GM18873 (cell line): ENCODE measurements around the gene CSRNP2.

Experiments
- ATAC-seq: cut with Tn5 transposase; IDR thresholded peaks from one replicate; pipeline ENCODE4 v1.9.1; 2021; ENCODE audit warnings: mild to moderate bottlenecking, moderate library complexity, moderate number of reproducible peaks; ENCODE audit not compliant: unreplicated experiment, low FRiP score

The CSRNP2 gene, protein sequence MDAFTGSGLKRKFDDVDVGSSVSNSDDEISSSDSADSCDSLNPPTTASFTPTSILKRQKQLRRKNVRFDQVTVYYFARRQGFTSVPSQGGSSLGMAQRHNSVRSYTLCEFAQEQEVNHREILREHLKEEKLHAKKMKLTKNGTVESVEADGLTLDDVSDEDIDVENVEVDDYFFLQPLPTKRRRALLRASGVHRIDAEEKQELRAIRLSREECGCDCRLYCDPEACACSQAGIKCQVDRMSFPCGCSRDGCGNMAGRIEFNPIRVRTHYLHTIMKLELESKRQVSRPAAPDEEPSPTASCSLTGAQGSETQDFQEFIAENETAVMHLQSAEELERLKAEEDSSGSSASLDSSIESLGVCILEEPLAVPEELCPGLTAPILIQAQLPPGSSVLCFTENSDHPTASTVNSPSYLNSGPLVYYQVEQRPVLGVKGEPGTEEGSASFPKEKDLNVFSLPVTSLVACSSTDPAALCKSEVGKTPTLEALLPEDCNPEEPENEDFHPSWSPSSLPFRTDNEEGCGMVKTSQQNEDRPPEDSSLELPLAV

DNA sequence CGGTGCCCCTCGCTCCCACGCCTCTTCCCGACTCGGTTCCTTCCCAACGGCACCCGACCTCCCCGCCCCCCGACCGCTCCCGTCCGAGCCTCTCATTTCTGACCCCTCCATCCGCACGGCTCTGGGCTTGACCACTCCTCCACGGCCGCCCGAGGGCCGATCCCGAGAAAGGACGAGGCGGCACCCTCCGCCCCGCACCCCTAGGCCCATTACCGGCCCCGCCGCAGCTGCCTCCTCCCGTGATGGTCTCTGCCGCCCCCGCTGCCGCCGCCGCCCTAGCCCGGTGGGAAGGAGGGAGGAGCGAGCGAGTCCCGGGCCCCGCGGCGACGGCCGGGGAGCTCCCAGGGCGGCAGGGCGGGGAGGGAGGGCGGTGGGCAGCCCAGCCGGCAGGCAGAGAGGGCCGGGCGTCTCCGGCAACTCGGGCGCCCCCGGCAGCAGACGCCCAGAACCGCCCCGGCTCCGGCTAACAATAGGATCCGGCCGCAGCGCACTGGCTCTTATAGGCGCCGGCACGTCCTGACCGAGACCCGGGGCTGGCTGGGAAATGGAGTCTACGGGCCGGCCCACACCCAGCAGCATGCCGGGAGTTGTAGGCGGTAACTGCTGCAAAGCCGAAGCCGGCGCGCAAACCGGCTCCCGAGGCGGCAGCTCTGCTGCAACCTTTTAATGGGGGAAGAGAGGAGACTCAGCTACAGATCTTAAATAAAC lies at the start of gene CSRNP2:
CSRNP2 (minus strand) TSS at position 471 of the 708 bp plus-strand sequence. CDS start 7,035 bp downstream, outside the sequence.
- ATAC-seq = peak; percentile 91

DNA sequence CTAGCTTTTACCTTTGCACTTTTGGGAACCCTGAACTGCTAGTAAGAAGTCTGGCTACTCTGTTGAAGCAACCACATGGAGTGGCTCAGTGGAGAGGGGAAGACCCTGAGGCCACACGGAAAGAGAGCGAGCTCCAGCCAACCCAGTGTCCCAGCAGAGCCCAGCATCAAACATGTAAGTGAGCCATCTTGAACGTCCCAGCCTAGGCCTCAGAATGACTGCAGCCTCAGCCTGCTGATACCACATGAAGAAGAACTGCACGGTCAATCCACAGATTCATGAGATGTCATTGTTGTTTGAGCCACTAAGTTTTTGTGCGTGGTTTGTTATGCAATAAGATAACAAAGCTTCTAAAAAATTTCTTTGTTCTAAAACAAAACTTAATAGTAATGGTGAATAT lies 49.3 kb upstream of the CSRNP2 start:
- no peak for ATAC-seq

DNA sequence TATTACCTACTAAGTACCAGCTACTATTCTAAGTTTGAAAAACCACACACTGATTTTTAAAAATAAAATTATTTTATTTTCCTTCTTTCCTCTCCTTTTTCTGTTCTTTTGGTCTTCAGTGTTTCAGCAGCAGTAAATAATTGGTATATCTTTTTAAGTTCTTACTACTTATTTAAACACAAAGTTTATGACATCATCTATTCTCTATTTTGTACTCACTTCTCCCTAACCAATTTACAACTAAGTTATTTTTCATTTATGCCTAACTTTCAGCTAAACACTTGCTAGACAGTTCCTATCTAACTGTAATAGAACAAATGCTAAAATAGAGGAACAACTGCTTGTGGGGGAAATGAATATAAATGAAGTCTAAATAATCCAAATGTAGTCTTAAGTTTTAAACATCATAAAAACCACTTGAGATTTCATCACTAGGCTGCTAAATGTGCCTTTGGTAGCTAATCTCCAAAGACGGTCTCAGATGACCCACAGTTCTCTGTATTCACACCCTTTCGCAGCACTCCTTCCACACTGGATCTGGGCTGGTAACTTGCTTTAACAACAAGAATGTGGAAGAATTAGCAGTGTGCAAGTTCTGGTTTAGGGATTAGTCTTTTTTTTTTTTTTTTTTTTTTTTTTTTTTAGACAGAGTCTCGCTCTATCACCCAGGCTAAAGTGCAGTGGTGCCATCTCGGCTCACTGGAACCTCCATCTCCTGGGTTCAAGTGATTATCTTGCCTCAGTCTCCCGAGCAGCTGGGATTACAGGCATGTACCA lies 48.5 kb upstream of the CSRNP2 start:
- ATAC-seq = no peak

DNA sequence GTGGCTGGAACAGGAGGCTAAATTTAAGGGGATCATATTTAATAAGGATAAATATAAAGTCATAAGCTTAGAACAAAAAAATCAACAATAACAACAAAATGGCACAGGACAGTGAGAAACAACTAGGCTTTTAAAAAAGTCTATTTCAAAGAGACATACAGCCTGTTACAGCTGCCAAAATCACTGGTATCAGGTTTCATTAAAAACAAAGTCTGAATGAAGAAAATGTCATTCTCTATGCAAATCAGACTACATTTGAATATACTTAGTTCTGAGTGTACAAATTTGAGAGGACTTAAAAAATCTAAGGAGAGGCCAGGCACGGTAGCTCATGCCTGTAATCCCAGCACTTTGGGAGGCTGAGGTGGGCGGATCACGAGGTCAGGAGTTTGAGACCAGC lies 45.5 kb upstream of the CSRNP2 start:
- ATAC-seq = no peak

DNA sequence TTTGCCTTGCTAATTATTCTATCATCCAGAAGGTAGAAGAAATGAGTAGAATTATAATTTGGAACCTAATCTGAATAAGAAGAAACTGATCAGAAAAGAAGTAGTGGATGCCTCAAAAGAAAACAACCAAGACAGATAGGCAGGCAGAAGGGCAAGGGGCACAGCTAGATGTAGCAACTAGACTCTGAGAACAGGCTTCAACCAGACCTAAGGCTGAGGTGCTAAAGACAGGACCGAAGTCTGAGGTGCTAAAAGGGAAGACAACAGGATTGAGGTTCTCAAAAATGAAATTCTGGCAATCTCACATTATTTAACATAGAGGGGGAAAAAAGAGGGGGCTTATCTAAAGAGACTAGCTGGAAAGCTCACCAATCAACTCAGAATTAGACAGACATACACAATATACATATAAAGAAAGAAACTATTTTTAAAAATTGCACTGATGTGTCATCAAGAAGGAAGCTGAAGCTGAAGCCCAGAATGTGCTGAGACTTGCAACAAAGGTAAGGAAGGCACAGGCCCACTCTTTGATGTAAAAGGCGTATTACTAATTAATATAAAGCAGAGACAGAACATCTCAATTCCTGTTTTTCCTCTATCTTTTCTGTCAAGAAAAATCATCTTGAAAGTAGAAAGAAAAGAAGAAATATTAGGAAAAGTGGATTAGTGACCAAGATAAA lies 43.8 kb upstream of the CSRNP2 start:
- ATAC-seq = no peak

DNA sequence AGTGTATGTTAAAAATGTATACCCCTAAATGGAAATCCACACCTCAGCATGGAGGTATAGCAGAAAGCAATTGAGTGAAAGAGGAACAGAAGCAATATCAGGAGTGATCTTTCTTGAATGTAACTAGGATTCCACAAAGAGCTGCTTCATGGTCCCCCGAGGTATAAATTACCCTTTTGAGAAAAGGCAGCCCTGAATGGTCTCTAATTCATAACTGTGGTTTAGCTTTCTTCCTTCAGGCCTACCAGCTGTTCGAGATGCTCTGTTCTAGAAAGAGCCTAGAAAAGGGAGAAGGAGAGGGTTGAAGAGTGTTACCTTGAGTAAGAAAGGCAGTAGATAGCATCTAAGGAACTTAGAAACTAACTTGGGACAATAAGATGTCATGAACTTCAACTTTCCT lies 42.9 kb upstream of the CSRNP2 start:
- ATAC-seq = no peak

DNA sequence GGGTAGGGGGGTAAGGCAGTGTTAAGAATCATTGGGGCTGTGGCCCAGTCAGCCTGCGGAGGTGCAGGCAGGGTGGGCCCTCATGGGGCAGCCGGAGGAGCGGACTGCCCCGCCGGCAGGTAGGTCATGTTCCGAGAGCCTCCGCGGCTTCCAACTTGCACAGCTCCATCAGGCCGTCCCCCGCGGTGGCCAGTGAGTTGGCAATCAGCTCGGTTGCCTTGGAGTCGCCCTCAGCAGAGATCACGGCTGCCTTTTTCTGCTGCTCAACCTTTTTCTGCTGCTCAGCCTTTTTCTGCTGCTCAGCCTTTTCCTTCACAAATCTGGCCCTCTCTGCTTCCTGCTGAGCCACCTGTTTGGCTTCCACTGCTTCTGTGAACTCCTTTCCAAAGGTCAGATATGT lies 41.1 kb upstream of the CSRNP2 start:
- ATAC-seq = no peak

DNA sequence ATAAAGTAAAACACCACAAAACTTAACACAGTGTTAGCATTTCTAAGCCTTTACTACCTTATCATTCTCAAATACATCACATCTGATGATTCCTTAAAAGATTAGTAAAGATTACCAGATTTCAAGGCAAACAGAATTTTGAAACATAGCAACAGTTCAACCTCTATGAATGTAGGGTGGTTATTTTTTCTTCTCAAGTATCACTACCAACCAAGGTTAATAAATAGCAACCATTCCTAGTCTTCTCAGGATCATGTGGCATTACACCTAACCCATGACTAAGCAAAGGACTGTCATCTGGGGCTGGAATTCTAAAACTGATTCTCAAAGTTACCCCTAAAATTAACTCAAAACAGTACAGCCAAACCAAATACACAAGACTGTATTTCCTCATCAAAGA lies 39.4 kb upstream of the CSRNP2 start:
- no peak for ATAC-seq

DNA sequence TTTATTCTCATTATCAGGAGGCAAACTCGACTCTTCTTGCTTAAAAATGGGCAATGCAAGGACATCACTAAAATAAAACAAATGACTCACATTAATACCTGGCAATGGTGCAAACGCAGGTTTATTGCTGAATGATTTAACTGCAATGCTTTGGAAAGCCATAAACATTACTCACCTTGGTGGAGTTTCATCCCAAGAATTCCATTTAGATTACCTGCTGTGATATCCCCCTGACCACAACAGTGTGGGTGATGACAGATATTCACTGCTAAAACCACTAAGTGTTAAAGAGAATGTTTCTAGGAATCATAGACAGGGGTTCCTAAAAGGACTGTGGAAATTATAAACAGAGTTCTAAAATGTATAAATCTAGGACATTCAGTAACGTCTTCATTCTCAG lies 35.3 kb upstream of the CSRNP2 start:
- ATAC-seq = no peak

DNA sequence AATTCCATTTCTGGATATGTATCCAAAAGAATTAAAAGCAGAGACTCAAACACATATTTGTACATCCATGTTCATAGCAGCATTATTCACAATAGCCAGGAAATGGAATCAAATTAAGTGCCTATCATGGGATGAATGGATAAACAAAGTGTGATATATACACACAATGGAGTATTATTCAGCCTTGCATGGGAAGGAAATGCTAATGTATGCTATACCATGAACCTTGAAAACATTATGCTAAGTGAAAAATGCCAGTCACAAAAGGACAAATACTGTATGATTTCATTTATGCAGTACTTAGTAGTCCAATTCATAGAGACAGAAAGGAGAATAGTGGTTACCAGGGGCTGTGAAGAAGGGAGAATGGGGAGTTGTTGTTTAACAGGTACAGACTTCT lies 32.1 kb upstream of the CSRNP2 start:
- ATAC-seq = no peak

DNA sequence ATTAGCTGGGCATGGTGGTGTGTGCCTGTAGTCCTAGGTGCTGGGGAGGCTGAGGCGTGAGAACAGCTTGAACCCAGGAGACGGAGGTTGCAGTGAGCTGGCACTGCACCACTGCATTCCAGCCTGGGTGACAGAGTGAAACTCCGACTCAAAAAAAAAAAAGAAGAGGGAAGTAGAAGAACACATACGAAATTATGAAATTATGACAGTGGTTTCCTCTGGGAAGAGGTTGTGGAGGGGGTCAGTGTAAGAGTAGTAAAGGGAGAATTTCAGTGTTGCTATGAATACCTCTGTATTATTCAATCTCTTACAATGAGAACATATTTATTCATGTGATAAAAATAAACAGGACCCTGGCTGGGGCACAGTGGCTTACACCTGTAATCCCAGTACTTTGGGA lies 24.7 kb upstream of the CSRNP2 start:
- ATAC-seq = no peak

DNA sequence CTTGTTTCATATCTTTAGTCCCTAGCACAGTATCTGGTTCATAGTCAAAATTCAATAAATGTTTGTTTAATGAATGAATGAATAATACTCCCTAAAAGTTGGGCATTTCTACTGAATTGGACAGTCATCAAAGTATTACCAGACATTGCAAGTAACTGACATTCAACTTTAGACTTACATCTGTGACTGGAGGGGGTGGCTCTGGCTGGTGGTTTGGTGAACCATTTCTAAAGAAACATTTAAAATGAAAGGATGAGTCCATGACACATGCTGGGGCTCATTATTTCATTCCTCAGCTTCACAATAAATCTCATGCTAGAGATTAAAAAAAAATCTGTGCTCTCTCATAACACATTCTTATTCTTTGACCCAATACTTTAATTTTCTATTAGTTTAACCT lies 20.6 kb upstream of the CSRNP2 start:
- ATAC-seq = no peak

DNA sequence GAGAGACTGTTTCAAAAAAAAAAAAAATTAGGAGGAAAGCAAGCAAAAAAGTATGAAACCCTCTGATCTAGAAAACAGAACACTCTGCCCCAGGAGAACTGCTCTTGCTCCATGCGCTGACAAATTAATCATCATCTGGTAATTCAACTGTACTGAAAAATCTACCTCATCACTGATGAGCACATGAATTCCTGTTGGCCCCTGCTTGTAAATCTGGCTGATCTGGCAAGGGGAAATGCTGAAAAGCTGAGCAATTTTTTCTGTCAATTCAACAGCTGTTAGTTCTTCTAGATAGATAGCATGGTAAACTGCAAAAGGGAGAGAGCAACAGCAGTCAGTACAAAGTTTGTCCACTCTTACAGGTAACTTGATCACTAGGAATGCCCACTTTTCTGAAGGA lies 15.2 kb upstream of the CSRNP2 start:
- ATAC-seq = no peak

DNA sequence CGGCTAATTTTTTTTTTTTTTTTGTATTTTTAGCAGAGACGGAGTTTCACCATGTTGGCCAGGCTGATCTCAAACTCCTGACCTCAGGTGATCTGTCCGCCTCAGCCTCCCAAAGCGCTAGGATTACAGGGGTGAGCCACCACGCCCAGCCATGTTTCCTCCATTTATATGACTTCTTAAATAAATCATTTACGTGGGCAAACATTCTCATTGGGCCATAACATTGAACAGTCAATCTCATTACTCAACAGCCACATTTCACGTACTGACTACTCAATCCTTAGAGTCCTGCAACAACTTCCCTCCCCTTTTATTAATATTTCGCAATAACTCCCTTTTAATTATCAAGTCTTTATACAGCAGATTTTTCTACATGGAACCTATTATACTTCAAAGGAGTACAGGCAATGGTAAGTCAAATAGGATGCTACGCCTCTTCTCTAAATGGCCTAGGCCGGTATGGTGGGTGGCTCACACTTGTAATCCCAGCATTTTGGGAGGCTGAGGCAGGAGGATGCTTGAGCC lies 7.4 kb upstream of the CSRNP2 start:
- ATAC-seq = no peak

DNA sequence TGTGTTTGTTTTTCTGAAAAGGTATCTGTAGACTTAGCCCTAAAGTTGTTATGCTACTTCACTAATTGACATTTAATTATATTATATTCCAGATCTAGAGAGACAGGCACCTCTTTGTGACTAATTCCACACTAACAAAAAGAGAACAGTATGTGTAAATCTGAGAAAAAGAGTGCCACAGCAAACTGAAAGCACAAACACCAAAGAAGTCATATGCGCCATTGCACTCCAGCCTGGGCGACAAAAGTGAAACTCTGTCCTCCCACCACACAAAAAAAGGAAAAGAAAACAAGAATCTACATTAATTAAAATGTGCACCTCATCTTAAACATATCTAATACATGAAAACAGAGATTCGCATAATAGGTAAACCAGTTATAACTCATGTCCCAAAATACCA lies 4.4 kb upstream of the CSRNP2 start:
- ATAC-seq = no peak

DNA sequence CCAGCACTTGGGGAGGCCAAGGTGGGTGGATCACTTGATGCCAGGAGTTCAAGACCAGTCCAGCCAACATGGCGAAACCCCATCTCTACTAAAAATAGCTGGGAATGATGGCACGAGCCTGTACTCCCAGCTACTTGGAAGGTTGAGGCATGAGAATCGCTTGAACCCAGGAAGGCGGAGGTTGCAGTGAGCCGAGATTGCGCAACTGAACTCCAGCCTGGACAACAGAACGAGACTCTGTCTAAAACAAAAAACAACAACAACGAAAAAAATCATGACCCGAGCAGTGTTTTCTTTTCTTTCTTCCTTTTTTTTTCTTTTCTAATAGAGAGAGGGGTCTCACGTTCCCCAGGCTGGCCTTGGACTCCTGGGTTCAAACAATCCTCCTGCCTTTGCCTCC lies 3.5 kb upstream of the CSRNP2 start:
- no peak for ATAC-seq

DNA sequence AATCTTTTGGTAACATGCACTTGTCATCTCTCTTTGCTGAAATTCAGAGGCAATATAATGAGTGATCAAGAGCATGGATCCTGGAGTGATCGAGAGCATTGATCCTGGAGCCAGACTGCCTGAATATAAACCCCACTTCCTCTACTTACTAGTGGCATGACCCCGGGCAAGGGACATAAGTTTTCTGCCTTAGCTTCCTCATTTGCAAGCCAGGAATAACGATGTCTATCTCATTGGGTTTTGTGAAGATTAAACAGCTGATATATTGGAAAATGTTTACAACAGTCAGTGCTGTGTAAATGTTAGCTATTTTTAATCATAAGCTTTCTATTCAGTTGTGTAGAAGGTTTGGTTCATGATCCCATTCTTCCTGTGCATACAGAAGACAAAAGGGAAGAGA lies 2.4 kb upstream of the CSRNP2 start:
- no peak for ATAC-seq

DNA sequence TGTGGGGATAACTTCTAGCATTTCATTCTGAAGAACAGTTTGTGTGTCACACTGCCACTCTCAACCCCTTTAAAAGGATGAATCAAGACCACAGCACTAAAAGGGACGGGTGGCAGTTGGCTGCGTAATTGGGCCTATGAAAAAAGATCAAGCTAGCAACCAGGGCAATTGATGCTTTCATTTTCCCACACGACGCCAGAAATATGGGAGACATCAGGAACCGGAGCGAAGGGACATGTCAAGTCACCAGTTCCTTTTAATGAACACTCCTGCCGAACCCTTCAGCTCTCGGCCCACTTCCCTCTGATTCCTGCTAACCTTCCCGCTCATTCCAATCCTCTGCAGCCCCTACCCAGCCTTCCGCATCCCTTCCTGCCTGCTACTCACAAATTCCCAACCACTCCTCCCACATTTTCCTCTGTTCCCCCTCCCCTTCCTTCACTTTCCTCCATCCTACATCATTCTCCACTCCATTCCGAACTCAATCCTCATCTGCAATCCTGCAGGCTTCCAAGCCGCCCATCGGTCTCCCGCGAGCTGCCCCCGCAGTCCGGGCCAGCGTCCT lies 753 bp downstream of the CSRNP2 start:
- peak; percentile 14 for ATAC-seq

DNA sequence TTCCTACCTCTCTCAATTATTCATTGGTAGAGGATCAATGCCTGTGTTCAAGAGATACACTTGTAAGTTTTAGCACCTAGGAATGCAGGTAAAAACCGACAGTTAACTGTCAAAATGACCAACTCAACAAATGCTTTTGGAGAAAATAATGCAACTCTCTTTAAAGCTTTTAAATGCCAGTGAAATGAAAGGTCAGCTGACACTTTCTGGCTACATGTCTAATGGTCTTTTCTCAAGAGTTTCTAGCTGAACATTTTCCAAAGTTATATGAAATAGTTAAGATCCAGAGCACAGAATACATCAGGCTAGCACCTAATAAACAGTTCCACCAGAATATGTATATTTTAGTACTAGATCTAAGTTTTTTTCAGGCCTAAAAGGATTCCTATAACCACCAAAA lies 2.0 kb downstream of the CSRNP2 start:
- no peak for ATAC-seq

DNA sequence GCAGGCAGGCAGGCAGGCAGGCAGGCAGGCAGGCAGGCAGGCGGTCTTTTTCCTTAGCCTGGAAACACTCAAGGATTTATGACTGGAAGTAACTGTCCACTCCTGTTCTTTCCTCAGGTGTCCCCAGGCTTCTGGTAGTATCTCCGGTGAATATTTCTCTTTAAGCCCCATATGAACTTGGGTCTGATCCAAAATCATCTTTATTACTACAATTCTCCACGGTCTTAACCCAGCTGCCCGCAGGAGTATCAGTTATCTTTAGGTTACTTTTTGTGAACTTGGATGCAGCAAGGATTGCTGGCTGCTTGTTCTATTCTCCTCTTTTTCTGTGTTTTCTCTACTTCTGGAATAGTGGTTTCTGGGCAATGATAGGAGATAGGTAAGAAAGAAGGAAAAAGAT lies 3.3 kb downstream of the CSRNP2 start:
- no peak for ATAC-seq
